ENCODE measurements around the gene CDH2. TPM values are rescaled to one million over a fixed set of nuclear protein-coding genes. Genes with fewer than 3 reads are reported as not detected.

Gene CDH2
- total and polyA plus RNA-seq, 4 donors: 14.2 to 49.5 (median 26.4) TPM

DNA sequence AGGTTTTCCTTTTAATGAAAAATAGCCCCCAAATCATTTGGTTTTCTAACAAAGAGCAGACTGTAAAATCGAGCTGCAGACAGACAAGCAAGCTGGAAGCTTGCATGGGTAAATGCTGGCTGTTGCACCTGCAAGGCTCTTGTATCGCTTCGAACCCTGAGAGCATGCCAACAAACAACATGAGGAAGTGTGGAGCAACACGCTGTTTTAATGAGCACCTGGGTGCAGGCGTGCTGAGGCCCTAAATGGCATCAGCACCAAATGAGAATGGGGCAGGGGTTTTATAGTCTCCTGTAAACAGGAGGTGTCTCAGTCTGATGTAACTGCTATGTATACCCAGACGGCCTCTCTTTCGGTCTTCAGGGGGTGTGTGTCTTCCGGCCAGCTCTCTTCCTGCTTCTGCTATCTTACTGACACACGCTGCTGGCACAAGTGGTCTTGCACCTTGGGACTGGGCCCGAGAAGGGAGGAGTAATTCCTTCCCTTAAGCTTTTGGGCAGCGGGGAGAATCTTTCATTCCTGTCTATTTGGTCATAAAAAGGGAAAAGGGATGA lies 31.9 kb upstream of the CDH2 start:
- TF ChIP-seq, protein P1, sequence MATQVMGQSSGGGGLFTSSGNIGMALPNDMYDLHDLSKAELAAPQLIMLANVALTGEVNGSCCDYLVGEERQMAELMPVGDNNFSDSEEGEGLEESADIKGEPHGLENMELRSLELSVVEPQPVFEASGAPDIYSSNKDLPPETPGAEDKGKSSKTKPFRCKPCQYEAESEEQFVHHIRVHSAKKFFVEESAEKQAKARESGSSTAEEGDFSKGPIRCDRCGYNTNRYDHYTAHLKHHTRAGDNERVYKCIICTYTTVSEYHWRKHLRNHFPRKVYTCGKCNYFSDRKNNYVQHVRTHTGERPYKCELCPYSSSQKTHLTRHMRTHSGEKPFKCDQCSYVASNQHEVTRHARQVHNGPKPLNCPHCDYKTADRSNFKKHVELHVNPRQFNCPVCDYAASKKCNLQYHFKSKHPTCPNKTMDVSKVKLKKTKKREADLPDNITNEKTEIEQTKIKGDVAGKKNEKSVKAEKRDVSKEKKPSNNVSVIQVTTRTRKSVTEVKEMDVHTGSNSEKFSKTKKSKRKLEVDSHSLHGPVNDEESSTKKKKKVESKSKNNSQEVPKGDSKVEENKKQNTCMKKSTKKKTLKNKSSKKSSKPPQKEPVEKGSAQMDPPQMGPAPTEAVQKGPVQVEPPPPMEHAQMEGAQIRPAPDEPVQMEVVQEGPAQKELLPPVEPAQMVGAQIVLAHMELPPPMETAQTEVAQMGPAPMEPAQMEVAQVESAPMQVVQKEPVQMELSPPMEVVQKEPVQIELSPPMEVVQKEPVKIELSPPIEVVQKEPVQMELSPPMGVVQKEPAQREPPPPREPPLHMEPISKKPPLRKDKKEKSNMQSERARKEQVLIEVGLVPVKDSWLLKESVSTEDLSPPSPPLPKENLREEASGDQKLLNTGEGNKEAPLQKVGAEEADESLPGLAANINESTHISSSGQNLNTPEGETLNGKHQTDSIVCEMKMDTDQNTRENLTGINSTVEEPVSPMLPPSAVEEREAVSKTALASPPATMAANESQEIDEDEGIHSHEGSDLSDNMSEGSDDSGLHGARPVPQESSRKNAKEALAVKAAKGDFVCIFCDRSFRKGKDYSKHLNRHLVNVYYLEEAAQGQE (IDR thresholded peaks at IDR 0.05): no peak
- TF ChIP-seq FOXA2 (IDR thresholded peaks at IDR 0.05) (no peak), HNF4G (IDR thresholded peaks at IDR 0.05) (no peak), JUND (IDR thresholded peaks at IDR 0.05) (no peak), GABPA (IDR thresholded peaks at IDR 0.05 in 1 of 2, conservative IDR thresholded peaks at IDR 0.05 in 1 of 2) (no peak), EGR1 (IDR thresholded peaks at IDR 0.05; ENCODE audit: low read depth in 2 of 2) (no peak), NR2F2 (IDR thresholded peaks at IDR 0.05) (no peak), RAD21 (IDR thresholded peaks at IDR 0.05) (no peak), FOXA1 (IDR thresholded peaks at IDR 0.05) (no peak), HNF4A (conservative IDR thresholded peaks at IDR 0.05) (no peak), SP1 (IDR thresholded peaks at IDR 0.05) (no peak), TAF1 (conservative IDR thresholded peaks at IDR 0.05) (no peak), RXRA (IDR thresholded peaks at IDR 0.05) (no peak), YY1 (IDR thresholded peaks at IDR 0.05) (no peak)
- TF ChIP-seq, protein P2, sequence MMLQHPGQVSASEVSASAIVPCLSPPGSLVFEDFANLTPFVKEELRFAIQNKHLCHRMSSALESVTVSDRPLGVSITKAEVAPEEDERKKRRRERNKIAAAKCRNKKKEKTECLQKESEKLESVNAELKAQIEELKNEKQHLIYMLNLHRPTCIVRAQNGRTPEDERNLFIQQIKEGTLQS (IDR thresholded peaks at IDR 0.05): no peak
- TF ChIP-seq, protein P3, sequence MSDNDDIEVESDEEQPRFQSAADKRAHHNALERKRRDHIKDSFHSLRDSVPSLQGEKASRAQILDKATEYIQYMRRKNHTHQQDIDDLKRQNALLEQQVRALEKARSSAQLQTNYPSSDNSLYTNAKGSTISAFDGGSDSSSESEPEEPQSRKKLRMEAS (IDR thresholded peaks at IDR 0.05): no peak
- TF ChIP-seq, protein P4, sequence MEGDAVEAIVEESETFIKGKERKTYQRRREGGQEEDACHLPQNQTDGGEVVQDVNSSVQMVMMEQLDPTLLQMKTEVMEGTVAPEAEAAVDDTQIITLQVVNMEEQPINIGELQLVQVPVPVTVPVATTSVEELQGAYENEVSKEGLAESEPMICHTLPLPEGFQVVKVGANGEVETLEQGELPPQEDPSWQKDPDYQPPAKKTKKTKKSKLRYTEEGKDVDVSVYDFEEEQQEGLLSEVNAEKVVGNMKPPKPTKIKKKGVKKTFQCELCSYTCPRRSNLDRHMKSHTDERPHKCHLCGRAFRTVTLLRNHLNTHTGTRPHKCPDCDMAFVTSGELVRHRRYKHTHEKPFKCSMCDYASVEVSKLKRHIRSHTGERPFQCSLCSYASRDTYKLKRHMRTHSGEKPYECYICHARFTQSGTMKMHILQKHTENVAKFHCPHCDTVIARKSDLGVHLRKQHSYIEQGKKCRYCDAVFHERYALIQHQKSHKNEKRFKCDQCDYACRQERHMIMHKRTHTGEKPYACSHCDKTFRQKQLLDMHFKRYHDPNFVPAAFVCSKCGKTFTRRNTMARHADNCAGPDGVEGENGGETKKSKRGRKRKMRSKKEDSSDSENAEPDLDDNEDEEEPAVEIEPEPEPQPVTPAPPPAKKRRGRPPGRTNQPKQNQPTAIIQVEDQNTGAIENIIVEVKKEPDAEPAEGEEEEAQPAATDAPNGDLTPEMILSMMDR (IDR thresholded peaks at IDR 0.05; ENCODE audit: low read depth, low read length, missing input control): no peak
- TF ChIP-seq, protein P5, sequence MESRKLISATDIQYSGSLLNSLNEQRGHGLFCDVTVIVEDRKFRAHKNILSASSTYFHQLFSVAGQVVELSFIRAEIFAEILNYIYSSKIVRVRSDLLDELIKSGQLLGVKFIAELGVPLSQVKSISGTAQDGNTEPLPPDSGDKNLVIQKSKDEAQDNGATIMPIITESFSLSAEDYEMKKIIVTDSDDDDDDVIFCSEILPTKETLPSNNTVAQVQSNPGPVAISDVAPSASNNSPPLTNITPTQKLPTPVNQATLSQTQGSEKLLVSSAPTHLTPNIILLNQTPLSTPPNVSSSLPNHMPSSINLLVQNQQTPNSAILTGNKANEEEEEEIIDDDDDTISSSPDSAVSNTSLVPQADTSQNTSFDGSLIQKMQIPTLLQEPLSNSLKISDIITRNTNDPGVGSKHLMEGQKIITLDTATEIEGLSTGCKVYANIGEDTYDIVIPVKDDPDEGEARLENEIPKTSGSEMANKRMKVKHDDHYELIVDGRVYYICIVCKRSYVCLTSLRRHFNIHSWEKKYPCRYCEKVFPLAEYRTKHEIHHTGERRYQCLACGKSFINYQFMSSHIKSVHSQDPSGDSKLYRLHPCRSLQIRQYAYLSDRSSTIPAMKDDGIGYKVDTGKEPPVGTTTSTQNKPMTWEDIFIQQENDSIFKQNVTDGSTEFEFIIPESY (IDR thresholded peaks at IDR 0.05): no peak
- Histone ChIP-seq H3K4me3 (ENCODE audit: low read depth in 1 of 3, low read length in 3 of 3) (no peak overlapping the region), H3K36me3 (ENCODE audit: control insufficient read depth in 4 of 4, insufficient read depth in 3 of 4, low read depth in 1 of 4, low read length in 3 of 4) (no peaks in the 10 kb centered on the region), H3K9ac (ENCODE audit: low read depth in 1 of 2, low read length in 2 of 2) (no peak overlapping the region), H3K27ac (ENCODE audit: low read depth in 1 of 2, low read length in 2 of 2) (no peak overlapping the region), H3K4me1 (ENCODE audit: control insufficient read depth in 4 of 4, insufficient read depth in 4 of 4, low read length in 3 of 4) (no peaks in the 10 kb centered on the region), H3K27me3 (ENCODE audit: control insufficient read depth in 4 of 4, insufficient read depth in 4 of 4, low read length in 3 of 4) (no peaks in the 10 kb centered on the region), H3K9me3 (ENCODE audit: control insufficient read depth in 4 of 4, low read length in 3 of 4) (peaks cover 0 to 1% (median 0%) of the 10 kb centered on the region in 4 donors)
- 76% methylated on average over 11 of the region's 11 CpGs for WGBS
- DNase-seq (ENCODE audit: low spot score): no peak
